GM12891 (cell line): ENCODE measurements around the gene PMAIP1.
A peak's percentile ranks its signal among the peaks of the same experiment; 100 is the strongest.

Experiments used
- PAX5 ChIP-seq: IDR thresholded peaks from 2 replicates; pipeline ENCODE4 v1.6.1; 2011; ENCODE audit warnings: low read length, moderate library complexity, mild to moderate bottlenecking; ENCODE audit not compliant: insufficient read depth, severe bottlenecking
- POLR2A ChIP-seq: IDR thresholded peaks from 2 replicates; pipeline ENCODE4 v1.6.1; 2011; ENCODE audit warnings: low read depth, low read length, control low read depth
- POLR2AphosphoS5 ChIP-seq: IDR thresholded peaks from 2 replicates; pipeline ENCODE4 v1.6.1; 2011; ENCODE audit warnings: low read depth, low read length, control low read depth
- POU2F2 ChIP-seq: IDR thresholded peaks from 2 replicates; pipeline ENCODE4 v1.6.1; 2011; ENCODE audit warnings: low read depth, mild to moderate bottlenecking, control low read depth, low read length, moderate library complexity
- SPI1 ChIP-seq: IDR thresholded peaks from 2 replicates; pipeline ENCODE4 v1.6.1; 2011; ENCODE audit warnings: low read depth, low read length, control low read depth
- TAF1 ChIP-seq: IDR thresholded peaks from 2 replicates; pipeline ENCODE4 v1.6.1; 2011; ENCODE audit warnings: low read depth, low read length, control low read depth

DNA sequence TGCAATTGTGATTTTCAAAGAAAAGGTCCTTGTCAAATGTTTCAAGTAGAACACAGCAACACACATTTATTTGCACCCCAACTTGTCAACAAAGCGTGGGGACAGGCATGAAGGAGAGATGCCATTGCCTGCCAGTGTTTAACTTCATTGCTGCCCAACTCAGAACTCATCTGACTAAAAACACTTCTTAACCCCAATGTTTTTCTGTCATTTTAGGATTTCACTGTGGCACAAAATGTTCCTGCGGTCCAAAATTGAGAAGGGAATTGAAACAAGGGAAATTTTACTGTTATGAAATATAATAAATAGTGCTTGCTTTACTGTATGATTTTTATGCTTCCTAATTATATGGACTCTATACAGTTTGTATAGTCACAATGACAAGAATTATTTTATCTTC, 45.7 kb downstream of the PMAIP1 start:
- TF ChIP-seq TAF1 (no peak), POLR2A (no peak), POLR2AphosphoS5 (no peak), SPI1 (peak; percentile 51; the same call in 1 of the 2 replicates), POU2F2 (no peak), PAX5 (no peak)
